Measurements from ENCODE around the gene PDE4A.

DNA sequence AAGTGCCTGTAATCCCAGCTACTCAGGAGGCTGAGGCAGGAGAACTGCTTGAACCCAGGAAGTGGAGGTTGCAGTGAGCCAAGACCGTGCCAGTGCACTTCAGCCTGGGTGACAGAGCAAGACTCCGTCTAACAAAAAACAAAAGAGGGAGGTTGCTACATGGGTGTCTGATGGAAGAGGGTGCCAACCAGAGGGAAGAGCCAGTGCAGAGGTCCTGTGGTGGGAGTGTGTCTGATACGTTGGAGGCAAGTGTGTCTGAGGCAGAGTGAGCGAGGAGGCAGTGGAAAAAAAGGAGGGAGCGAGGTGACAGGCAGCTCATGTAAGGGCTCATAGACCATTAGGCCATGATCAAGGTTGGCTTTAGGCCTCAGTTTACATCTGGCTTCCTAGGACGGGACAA lies 6.8 kb downstream of the PDE4A start:
- no peak for TF ChIP-seq POLR2AphosphoS5 (IDR thresholded peaks at IDR 0.05; ENCODE audit: low read depth, low read length)
- TF ChIP-seq, protein P1, sequence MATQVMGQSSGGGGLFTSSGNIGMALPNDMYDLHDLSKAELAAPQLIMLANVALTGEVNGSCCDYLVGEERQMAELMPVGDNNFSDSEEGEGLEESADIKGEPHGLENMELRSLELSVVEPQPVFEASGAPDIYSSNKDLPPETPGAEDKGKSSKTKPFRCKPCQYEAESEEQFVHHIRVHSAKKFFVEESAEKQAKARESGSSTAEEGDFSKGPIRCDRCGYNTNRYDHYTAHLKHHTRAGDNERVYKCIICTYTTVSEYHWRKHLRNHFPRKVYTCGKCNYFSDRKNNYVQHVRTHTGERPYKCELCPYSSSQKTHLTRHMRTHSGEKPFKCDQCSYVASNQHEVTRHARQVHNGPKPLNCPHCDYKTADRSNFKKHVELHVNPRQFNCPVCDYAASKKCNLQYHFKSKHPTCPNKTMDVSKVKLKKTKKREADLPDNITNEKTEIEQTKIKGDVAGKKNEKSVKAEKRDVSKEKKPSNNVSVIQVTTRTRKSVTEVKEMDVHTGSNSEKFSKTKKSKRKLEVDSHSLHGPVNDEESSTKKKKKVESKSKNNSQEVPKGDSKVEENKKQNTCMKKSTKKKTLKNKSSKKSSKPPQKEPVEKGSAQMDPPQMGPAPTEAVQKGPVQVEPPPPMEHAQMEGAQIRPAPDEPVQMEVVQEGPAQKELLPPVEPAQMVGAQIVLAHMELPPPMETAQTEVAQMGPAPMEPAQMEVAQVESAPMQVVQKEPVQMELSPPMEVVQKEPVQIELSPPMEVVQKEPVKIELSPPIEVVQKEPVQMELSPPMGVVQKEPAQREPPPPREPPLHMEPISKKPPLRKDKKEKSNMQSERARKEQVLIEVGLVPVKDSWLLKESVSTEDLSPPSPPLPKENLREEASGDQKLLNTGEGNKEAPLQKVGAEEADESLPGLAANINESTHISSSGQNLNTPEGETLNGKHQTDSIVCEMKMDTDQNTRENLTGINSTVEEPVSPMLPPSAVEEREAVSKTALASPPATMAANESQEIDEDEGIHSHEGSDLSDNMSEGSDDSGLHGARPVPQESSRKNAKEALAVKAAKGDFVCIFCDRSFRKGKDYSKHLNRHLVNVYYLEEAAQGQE (IDR thresholded peaks at IDR 0.05; ENCODE audit: insufficient read depth in 1 of 2, low read depth in 2 of 2, low read length in 2 of 2): no peak
- no peak for TF ChIP-seq SIN3A (IDR thresholded peaks at IDR 0.05; ENCODE audit: borderline replicate concordance, insufficient read depth, low read length)
- TF ChIP-seq TAF1 (IDR thresholded peaks at IDR 0.05; ENCODE audit: borderline replicate concordance, insufficient read depth, low read length): no peak
